ENCODE measurements around the gene LRRC4B.

LRRC4B gene

GRCh38 chr19:50568728-50569698, 778 bp upstream of the LRRC4B start:
- DNase-seq (ENCODE audit: extremely low read depth, low read depth) = no peak
- TF ChIP-seq, protein P1, sequence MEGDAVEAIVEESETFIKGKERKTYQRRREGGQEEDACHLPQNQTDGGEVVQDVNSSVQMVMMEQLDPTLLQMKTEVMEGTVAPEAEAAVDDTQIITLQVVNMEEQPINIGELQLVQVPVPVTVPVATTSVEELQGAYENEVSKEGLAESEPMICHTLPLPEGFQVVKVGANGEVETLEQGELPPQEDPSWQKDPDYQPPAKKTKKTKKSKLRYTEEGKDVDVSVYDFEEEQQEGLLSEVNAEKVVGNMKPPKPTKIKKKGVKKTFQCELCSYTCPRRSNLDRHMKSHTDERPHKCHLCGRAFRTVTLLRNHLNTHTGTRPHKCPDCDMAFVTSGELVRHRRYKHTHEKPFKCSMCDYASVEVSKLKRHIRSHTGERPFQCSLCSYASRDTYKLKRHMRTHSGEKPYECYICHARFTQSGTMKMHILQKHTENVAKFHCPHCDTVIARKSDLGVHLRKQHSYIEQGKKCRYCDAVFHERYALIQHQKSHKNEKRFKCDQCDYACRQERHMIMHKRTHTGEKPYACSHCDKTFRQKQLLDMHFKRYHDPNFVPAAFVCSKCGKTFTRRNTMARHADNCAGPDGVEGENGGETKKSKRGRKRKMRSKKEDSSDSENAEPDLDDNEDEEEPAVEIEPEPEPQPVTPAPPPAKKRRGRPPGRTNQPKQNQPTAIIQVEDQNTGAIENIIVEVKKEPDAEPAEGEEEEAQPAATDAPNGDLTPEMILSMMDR (IDR thresholded peaks at IDR 0.05; ENCODE audit: low read depth, low read length, missing control alignments) = no peak
- no peak overlapping the region for H3K4me3 ChIP-seq (replicated peaks; ENCODE audit: low read depth, low read length)

- DNase-seq (ENCODE audit: extremely low read depth, low read depth) = no peak
- H3K4me3 ChIP-seq (replicated peaks; ENCODE audit: low read depth, low read length) = no peak overlapping the region
Measured at GRCh38 chr19:50567052-50567841, 988 bp downstream of the LRRC4B start.

DNA sequence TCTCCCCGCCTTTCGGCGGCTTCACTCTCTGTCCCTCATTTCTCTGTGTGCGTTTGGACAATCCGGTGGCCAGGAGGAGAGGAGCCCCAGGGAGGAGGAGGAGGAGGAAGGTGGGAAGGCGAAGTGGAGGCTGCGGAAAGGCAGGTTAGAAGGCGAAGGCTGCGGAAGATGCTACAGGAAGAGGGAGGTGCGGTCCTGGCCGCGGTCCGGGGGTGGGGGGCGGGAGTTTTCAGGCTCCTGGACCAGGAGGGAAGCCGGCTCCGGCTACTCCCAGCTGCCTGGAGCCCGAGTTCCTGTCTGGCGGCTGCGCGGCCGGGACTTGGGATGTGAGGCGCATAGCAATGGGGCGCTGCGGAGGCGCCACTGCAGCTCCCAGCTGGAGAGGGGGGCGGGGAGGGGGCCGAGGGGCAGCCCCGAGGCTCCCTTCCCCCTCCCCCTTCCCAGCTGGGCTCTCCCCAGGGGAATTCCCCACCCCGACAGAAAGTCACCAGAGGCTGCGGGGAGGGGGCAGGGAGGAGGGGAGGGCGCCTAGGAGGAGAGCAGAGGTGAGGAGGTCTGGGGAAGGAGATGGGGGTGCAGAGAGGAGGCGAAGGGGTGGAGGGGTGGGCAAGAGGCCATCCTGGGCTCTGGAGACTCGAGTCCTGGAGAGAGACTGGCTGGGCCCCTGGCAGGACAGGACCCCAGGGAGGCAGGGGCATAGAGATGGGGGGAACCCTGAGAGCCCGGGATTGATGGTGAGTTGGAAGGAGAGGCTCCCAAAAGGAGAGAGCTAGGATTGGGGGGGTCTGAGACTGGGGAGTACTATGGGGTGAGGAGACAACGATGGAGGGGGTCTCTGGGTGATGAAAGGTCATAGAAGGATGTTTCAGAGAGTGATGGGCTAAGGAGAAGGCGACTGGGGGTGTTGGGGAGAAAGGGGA, 2.0 kb downstream of the LRRC4B start:
- no peak overlapping the region for H3K4me3 ChIP-seq (replicated peaks; ENCODE audit: low read depth, low read length)
- TF ChIP-seq, protein P1 (IDR thresholded peaks at IDR 0.05; ENCODE audit: low read depth, low read length, missing control alignments) = no peak
- DNase-seq (ENCODE audit: extremely low read depth, low read depth) = no peak

More at GRCh38 chr19:50567052-50567841, 988 bp downstream of the LRRC4B start:
- TF ChIP-seq, protein P1 (IDR thresholded peaks at IDR 0.05; ENCODE audit: low read depth, low read length, missing control alignments) = no peak

GRCh38 chr19:50564229-50565105, 3.8 kb downstream of the LRRC4B start:
- no peak overlapping the region for H3K4me3 ChIP-seq (replicated peaks; ENCODE audit: low read depth, low read length)
- TF ChIP-seq, protein P1 (IDR thresholded peaks at IDR 0.05; ENCODE audit: low read depth, low read length, missing control alignments) = no peak
- no peak for DNase-seq (ENCODE audit: extremely low read depth, low read depth)

DNA sequence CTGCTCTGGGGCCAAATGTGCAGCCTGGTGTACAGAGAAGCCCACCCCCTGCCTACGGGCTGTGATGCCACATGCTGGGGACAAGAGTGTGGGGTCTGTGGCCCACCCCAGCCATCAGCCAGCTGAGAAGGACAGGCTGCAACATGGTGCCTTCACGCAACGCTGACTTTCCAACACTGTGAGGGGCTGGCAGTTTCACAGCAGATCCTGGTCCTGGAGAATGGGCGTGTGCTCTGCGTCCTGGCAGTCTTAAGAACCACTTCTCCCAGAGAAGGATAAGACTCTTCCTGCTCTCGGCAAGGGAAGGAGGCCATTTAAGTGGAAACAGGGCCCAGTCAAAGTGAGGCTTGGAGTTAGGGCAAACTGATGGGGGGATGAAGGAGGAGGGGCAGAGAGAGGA, 4.6 kb downstream of the LRRC4B start:
- H3K4me3 ChIP-seq (replicated peaks; ENCODE audit: low read depth, low read length) = no peak overlapping the region
- DNase-seq (ENCODE audit: extremely low read depth, low read depth) = no peak
- TF ChIP-seq, protein P1 (IDR thresholded peaks at IDR 0.05; ENCODE audit: low read depth, low read length, missing control alignments) = no peak
